Activated naive CD4-positive, alpha-beta T cell treated with anti-CD3 and anti-CD28 coated beads, Interleukin-2, amount 50 U/mL, for 72 hours (primary cell): Measurements from ENCODE around the gene TMEM236. TPM values are rescaled to one million over a fixed set of nuclear protein-coding genes. Genes with fewer than 3 reads are reported as not detected.

Source experiments
- ATAC-seq, 2 donors: fragments of 150-1000 bp; cut with Tn5 transposase; 2 replicates each; pipeline ENCODE4 v1.10.0; 2021; ENCODE audit warnings: mild to moderate bottlenecking in 2 of 2, moderate library complexity in 2 of 2
- DNase-seq, 2 donors: peaks; one replicate each; pipeline ENCODE4 v3.0.0; 2021 to 2022; ENCODE audit warnings: low spot score in 2 of 2
- H3K27ac Mint-ChIP-seq, 2 donors: one replicate each; pipeline ENCODE4 v1.8.0; 2022; ENCODE audit warnings: mild to moderate bottlenecking in 2 of 2, mixed read lengths in 2 of 2
- H3K36me3 Mint-ChIP-seq, 2 donors: one replicate each; pipeline ENCODE4 v1.8.0; 2022; ENCODE audit warnings: mixed read lengths in 2 of 2
- H3K9me3 Mint-ChIP-seq, 2 donors: one replicate each; pipeline ENCODE4 v1.8.0; 2022; ENCODE audit warnings: mixed read lengths in 2 of 2
- total RNA-seq, 2 donors: library from RNA; stranded (reverse); gene quantifications; one replicate each; pipeline ENCODE4 v1.2.3, GENCODE V29; 2022

The TMEM236 gene
- total RNA-seq, 2 donors from 2014 or later: 0.05 to 0.18 TPM

DNA sequence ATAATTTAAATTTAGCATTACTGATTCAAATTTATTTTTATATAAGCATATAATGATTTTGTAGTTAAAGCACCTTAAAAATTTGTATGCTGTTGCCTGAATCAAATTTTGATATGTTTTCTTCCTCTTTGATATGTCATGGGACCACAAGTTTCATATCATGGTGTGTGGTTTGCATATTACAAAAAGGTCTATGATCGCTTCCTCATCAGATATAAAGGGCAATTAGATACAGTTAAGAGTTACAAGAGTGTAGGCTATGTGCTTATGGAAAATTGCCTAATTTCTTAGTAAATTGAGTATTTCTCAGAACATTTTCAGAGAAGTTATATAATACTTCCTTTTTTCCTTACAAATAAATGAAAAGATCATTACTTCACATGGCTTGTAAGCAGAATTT, 79.3 kb downstream of the TMEM236 start:
- DNase-seq: no peak
- Mint-ChIP-seq H3K9me3 (no peaks in the 10 kb centered on the region), H3K27ac (no peak overlapping the region), H3K36me3 (no peaks in the 10 kb centered on the region)
- ATAC-seq: no peak

DNA sequence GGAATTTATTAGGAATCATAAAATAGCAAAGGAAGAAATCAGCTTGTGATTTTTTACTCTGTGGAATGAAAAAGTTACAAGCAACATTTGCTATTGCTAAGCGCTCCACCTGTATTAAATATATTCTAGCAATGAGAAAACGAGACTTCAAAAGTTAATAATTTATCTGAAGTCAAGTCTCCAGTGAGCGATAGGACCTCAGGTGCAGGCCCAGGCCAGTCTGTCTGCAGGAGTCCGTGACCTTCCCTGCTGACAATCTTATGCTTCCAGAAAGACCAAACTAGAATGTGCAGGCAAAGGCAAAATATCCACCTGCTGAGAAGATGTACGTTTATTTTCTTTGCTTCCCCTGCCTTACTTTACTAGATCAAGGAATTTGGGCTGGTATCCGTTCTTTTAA, 79.9 kb downstream of the TMEM236 start:
- no peak for ATAC-seq
- Mint-ChIP-seq H3K36me3 (no peaks in the 10 kb centered on the region), H3K9me3 (no peaks in the 10 kb centered on the region), H3K27ac (no peak overlapping the region)
- no peak for DNase-seq

DNA sequence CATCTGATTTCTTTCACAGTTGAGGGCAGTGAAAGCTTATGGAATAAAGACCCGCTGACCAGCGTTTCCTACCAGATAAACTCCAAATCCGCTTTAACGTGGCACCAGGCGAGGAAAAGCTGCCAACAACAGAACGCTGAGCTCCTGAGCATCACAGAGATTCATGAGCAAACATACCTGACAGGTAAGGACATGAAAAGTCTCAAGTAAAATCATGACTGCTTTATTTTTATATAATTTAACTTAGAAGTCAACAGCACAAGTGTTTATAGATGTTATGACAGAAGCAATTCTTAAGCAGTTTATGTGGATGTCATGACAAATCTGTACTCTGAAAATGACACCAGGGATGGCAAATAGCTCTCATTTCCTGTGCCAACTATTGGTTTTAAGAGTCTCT, 81.7 kb downstream of the TMEM236 start:
- H3K27ac Mint-ChIP-seq: no peak overlapping the region
- DNase-seq (no peak), ATAC-seq (no peak)
- H3K36me3 Mint-ChIP-seq: no peaks in the 10 kb centered on the region
- H3K9me3 Mint-ChIP-seq: no peaks in the 10 kb centered on the region

DNA sequence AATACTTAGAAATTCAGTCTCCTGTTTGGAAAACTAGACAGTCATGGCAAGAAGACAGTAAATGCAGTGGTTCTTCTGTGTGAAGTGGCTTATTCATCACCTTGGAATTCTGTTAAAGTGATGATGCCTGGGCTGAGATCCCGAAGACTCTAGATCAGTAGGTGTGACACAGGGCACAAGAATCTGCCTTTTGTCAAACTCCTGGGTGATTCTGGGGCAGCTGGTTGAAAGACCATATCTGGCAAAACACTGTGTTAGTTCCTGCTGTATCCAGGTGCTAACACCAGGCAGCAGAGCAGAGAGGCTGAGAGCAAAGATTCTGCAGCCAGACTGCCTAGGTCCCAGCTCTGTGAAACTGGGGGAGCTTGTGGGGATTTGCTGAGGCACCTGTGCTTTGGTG, 83.7 kb downstream of the TMEM236 start:
- Mint-ChIP-seq H3K27ac (no peak overlapping the region), H3K9me3 (no peaks in the 10 kb centered on the region), H3K36me3 (no peaks in the 10 kb centered on the region)
- ATAC-seq (no peak), DNase-seq (no peak)

DNA sequence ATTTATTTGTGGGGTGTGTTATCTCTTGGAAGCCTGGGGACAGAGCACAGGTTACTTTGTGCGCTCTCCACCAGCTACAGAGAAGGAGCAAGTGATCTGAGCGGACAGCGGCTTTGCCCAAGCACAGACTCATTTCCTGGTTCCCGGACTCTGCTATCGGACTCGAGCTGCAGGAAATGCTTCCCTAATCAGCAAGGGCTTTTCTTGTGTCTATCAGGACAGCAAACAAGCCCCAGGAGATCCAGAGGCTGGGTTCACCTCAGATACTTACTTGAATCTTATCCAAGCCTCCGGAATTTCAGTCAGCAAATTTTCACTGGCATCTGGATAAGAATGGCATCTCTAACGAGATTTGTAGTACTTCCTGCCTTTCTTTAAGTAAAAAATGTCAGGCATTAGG, 84.9 kb downstream of the TMEM236 start:
- Mint-ChIP-seq H3K36me3 (no peaks in the 10 kb centered on the region), H3K9me3 (no peaks in the 10 kb centered on the region), H3K27ac (no peak overlapping the region)
- DNase-seq (no peak), ATAC-seq (no peak)

DNA sequence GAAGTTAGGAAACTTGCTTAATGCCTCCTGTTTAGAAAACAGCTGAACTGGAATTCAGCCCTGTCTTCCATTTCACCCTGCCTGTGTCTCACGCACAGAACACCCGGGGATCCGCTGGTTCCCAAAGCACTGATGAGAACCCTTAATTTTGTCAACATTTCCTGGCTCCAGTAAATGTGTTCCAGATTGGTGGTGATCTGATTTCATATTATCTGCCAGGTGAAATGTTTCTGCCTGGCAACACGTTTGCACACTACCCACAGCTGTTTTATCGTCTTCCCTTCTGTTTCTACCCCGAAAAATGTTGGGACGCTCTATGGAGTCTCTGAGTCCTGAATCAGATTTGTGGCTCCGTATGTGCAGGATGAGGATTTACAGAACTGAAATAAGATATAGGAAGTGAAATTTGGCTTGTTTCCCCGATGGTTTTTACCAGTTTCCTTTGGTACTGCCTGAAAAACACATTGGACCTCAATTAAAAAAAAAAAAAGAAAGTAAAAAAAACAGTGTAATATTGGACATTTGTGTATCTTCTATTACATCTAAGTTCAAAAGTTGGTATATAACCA, 86.2 kb downstream of the TMEM236 start:
- H3K36me3 Mint-ChIP-seq: no peaks in the 10 kb centered on the region
- ATAC-seq (no peak), DNase-seq (no peak)
- H3K9me3 Mint-ChIP-seq: no peaks in the 10 kb centered on the region
- no peak overlapping the region for H3K27ac Mint-ChIP-seq

DNA sequence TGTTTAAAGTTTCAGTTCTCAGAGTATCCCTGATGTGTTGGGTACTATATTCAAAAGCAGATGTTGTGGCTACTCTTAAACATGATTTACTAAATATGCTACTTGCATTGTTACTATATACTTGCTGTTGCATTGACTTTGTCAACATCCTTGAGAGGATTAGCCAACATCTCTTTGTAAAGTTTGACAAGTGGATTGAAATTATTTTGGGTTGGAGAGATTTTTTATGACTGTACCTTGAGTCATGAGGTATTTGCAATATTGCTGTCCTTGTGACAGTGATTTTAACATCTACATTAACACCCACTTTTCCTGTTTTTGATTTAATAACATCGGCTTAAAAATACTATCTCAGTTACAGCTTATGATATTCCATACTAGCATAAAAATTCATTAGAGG, 89.0 kb downstream of the TMEM236 start:
- Mint-ChIP-seq H3K36me3 (no peaks in the 10 kb centered on the region), H3K27ac (no peak overlapping the region), H3K9me3 (no peaks in the 10 kb centered on the region)
- DNase-seq (no peak), ATAC-seq (no peak)

DNA sequence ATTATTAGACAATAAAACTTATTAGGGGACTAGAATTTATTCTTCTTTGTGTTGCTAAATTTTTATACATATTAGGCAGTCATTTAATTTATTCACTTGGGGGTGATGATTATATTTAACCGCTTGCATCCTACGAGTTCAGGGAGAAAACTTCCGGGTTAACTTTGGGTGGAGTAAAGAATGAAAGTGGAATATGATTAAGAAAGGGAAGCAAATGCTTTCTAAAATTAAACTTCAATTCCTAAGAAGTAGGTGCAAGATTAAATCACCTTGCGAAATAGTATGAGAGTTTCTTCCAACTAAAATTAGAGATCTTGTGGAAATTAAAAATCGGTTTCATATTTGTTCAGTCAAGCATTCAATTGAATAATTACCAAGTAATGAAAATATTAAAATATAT, 90.6 kb downstream of the TMEM236 start:
- no peak for DNase-seq
- ATAC-seq: no peak
- Mint-ChIP-seq H3K36me3 (no peaks in the 10 kb centered on the region), H3K9me3 (no peaks in the 10 kb centered on the region), H3K27ac (no peak overlapping the region)

DNA sequence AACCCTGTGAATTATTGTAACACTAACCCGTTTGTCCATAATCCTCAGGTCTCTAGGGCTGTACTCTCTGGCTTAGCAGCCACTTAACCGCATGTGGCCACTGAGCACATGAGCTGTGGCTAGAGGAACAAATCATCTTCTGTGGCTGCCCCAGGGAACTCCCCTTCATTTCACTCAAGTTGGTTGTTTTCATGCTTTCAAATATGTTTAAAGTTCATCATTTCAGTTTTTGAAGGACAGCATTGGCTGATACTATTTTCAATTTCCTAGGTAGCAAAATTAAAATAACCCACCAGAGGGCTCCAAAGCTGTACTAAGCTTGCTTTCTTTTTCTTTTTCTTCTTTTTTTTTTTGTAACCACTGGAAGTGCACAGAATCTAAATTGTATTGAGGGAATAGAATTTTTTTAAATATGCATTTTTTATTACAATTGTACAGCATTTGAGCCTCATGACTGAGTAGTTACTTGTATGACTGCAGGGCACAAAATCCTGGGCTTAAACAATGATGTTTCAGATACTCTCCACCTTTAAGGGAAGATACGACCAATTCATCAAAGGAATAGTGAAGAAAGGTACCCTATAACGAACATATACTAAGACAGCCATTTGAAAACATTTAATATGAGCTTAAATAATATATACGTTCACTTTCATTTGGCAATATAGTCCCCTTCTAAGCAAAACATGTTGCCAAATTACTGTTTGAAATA, 95.7 kb downstream of the TMEM236 start:
- DNase-seq (no peak), ATAC-seq (peak in 1 of 2 donors; percentile 43)
- Mint-ChIP-seq H3K36me3 (no peaks in the 10 kb centered on the region), H3K9me3 (no peaks in the 10 kb centered on the region), H3K27ac (no peak overlapping the region)

DNA sequence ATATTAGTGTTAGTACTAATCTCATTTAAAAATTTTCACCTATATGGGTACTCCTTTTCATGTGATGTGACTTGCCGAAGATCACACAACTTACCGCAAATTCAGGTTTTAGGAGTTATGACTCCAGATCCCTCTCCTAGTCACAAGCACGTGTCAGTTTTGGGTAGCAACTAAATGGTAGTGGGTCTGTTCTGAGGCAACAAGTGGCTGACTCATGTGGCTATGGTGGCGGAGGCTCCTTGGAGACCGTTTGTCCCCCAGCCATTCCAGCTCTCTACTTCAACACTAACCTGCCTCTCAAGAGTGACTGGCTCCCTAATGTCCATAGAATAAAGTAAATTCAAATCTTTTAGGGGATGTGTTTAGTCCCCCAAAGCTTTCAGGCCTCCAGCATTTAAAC, 96.6 kb downstream of the TMEM236 start:
- Mint-ChIP-seq H3K27ac (no peak overlapping the region), H3K36me3 (no peaks in the 10 kb centered on the region), H3K9me3 (no peaks in the 10 kb centered on the region)
- DNase-seq (no peak), ATAC-seq (no peak)

Other genes starting within 250 kb of the TMEM236 start
- gene HACD1, start 134.8 kb upstream of the TMEM236 start, total RNA-seq: 1 to 10 TPM; 1.8 to 2.0 TPM
- gene STAM, start 108.0 kb upstream of the TMEM236 start, total RNA-seq: 10 to 100 TPM; 22.3 to 30.8 TPM
- not detected for gene MRC1, start 57.1 kb downstream of the TMEM236 start, total RNA-seq
- gene SLC39A12, start 199.7 kb downstream of the TMEM236 start, total RNA-seq: not detected